GM12878 (cell line): ENCODE measurements around the gene KIF21B. TPM values are rescaled to one million over a fixed set of nuclear protein-coding genes. Genes with fewer than 3 reads are reported as not detected.

Experiments
- ATAC-seq: fragments of 200-7000 bp; cut with Tn5 transposase; 3 replicates; pipeline ENCODE4 v1.9.1; 2020; ENCODE audit warnings: mild to moderate bottlenecking, moderate library complexity
- BruUV-seq: library from RNA; stranded (reverse); fragments of 400-500 nt; replicated peaks from 2 replicates; lab custom pipeline; 2021; lab: Mats Ljungman, UMichigan
- CTCF ChIA-PET: fragments of 300-600 bp; sonication (Branson Sonifier 250); formaldehyde crosslinking; extraction: SDS; loops from one replicate; lab custom pipeline; 2021; ENCODE audit warnings: inconsistent platforms; lab: Yijun Ruan, JAX
- POLR2A ChIA-PET: fragments of 350-600 bp; formaldehyde crosslinking; extraction: SDS; loops from one replicate; lab custom pipeline; 2021; ENCODE audit warnings: inconsistent platforms; lab: Charles Lee
- RAD21 ChIA-PET: fragments of 300-600 bp; sonication (Branson Sonifier 250); formaldehyde crosslinking; loops from one replicate; lab custom pipeline; 2023; ENCODE audit warnings: antibody characterized with exemption; ENCODE audit not compliant: unreplicated experiment; lab: Charles Lee
- SMC1A ChIA-PET: fragments of 300-600 bp; sonication (Branson Sonifier 250); formaldehyde crosslinking; loops from one replicate; lab custom pipeline; 2023; ENCODE audit not compliant: unreplicated experiment, uncharacterized antibody; lab: Charles Lee
- DNase-seq: peaks from one replicate; pipeline ENCODE4 v3.0.0-alpha.2; 2011; ENCODE audit warnings: low read depth, low spot score
- FAIRE-seq: peaks from 3 replicates; lab custom pipeline; 2011; peaks lifted over from hg19 to GRCh38; lab: Jason Lieb, UNC
- H2AFZ ChIP-seq: 2 replicates; pipeline ENCODE4 v1.6.0; 2011; ENCODE audit warnings: low read depth, low read length, control low read depth; ENCODE audit not compliant: control insufficient read depth
- H3K27ac ChIP-seq: 2 replicates; pipeline ENCODE4 v1.5.1; 2011; ENCODE audit warnings: control low read depth; ENCODE audit not compliant: control insufficient read depth, insufficient read depth
- H3K27me3 ChIP-seq, 2 experiments: replicated peaks in 1 of 2; 2 replicates each; pipeline versions ENCODE4 v1.6.0 to v1.6.1; 2011; ENCODE audit warnings: low read length in 1 of 2; ENCODE audit not compliant: control insufficient read depth in 2 of 2, insufficient read depth in 2 of 2
- H3K36me3 ChIP-seq, 2 experiments: 2 replicates each; pipeline ENCODE4 v1.5.1; 2011; ENCODE audit warnings: low read length in 1 of 2; ENCODE audit not compliant: control insufficient read depth in 2 of 2, insufficient read depth in 2 of 2
- H3K4me1 ChIP-seq: 2 replicates; pipeline ENCODE4 v1.6.1; 2011; ENCODE audit warnings: mild to moderate bottlenecking, low read length, moderate library complexity, mixed read lengths; ENCODE audit not compliant: control insufficient read depth, insufficient read depth
- H3K4me2 ChIP-seq: 2 replicates; pipeline ENCODE4 v1.6.0; 2011; ENCODE audit warnings: control low read depth; ENCODE audit not compliant: control insufficient read depth, insufficient read depth
- H3K4me3 ChIP-seq: fragments of 200-600 bp; sonication (generic); 2 replicates; pipeline ENCODE4 v1.5.1; 2016
- H3K79me2 ChIP-seq: 2 replicates; pipeline ENCODE4 v1.6.0; 2011; ENCODE audit warnings: low read length; ENCODE audit not compliant: control insufficient read depth, insufficient read depth
- H3K9ac ChIP-seq: 2 replicates; pipeline ENCODE4 v1.8.0; 2011; ENCODE audit warnings: low read length, control low read depth, mixed read lengths; ENCODE audit not compliant: control insufficient read depth, insufficient read depth
- H3K9me3 ChIP-seq: replicated peaks from 3 replicates; pipeline ENCODE4 v1.5.1; 2011; ENCODE audit warnings: mild to moderate bottlenecking, low read length; ENCODE audit not compliant: control insufficient read depth, insufficient read depth
- H4K20me1 ChIP-seq: 2 replicates; pipeline ENCODE4 v1.6.0; 2011; ENCODE audit not compliant: control insufficient read depth, insufficient read depth
- ATF7 ChIP-seq: fragments of 450-650 bp; IDR thresholded peaks from 2 replicates; pipeline ENCODE4 v1.6.1; 2016; ENCODE audit warnings: low read depth, mild to moderate bottlenecking
- BACH1 ChIP-seq: fragments of 450-650 bp; IDR thresholded peaks from 2 replicates; pipeline ENCODE4 v1.6.1; 2017; ENCODE audit warnings: mild to moderate bottlenecking, borderline replicate concordance
- BCL11A ChIP-seq: IDR thresholded peaks from 2 replicates; pipeline ENCODE4 v1.6.1; 2011; ENCODE audit warnings: low read depth, low read length
- BCLAF1 ChIP-seq: fragments of 450-650 bp; IDR thresholded peaks from 2 replicates; pipeline ENCODE4 v1.6.1; 2017; ENCODE audit warnings: antibody characterized with exemption, mild to moderate bottlenecking, moderate library complexity
- CREB1 ChIP-seq: IDR thresholded peaks from 2 replicates; pipeline ENCODE4 v1.6.1; 2012; ENCODE audit warnings: low read depth, mild to moderate bottlenecking, inconsistent platforms
- HCFC1 ChIP-seq: fragments of 150-350 bp; IDR thresholded peaks from 2 replicates; pipeline ENCODE4 v1.6.1; 2014; ENCODE audit warnings: low read length
- HDAC2 ChIP-seq: fragments of 200-600 bp; sonication (generic); IDR thresholded peaks from 2 replicates; pipeline ENCODE4 v1.6.1; 2017
- KDM1A ChIP-seq: fragments of 200-600 bp; sonication (generic); IDR thresholded peaks from 2 replicates; pipeline ENCODE4 v1.6.1; 2016; ENCODE audit warnings: borderline replicate concordance
- MEF2A ChIP-seq: IDR thresholded peaks from 2 replicates; pipeline ENCODE4 v1.6.1; 2011; ENCODE audit warnings: low read depth, mild to moderate bottlenecking, low read length, moderate library complexity; ENCODE audit not compliant: insufficient read depth
- PBX3 ChIP-seq: IDR thresholded peaks from 2 replicates; pipeline ENCODE4 v1.6.1; 2011; ENCODE audit warnings: mild to moderate bottlenecking, low read depth, low read length, moderate library complexity; ENCODE audit not compliant: insufficient replicate concordance
- POLR2A ChIP-seq: IDR thresholded peaks from 2 replicates; pipeline ENCODE4 v1.6.1; 2011; ENCODE audit warnings: low read depth, mild to moderate bottlenecking, low read length
- RAD21 ChIP-seq: IDR thresholded peaks from 2 replicates; pipeline ENCODE4 v1.6.1; 2011; ENCODE audit warnings: mild to moderate bottlenecking, low read depth, low read length, moderate library complexity; ENCODE audit not compliant: insufficient read depth
- SKIL ChIP-seq: fragments of 450-650 bp; IDR thresholded peaks from 2 replicates; pipeline ENCODE4 v1.6.1; 2017; ENCODE audit warnings: mild to moderate bottlenecking, low read depth, inconsistent platforms; ENCODE audit not compliant: poor library complexity, severe bottlenecking
- STAT1 ChIP-seq: fragments of 450-650 bp; conservative IDR thresholded peaks from 2 replicates; pipeline ENCODE4 v1.6.1; 2014; ENCODE audit warnings: antibody characterized with exemption, mild to moderate bottlenecking
- TARDBP ChIP-seq: IDR thresholded peaks from 2 replicates; pipeline ENCODE4 v1.6.1; 2016; ENCODE audit warnings: borderline replicate concordance
- TCF12 ChIP-seq: IDR thresholded peaks from 2 replicates; pipeline ENCODE4 v1.6.1; 2011; ENCODE audit warnings: low read depth, mild to moderate bottlenecking, low read length
- WRNIP1 ChIP-seq: IDR thresholded peaks from 2 replicates; pipeline ENCODE4 v1.6.1; 2011; ENCODE audit warnings: low read depth, low read length, improper control_type of control experiment, borderline replicate concordance
- ZBTB4 ChIP-seq: fragments of 450-650 bp; formaldehyde crosslinking; IDR thresholded peaks from 2 replicates; pipeline ENCODE4 v1.4.0; 2022; ENCODE audit warnings: mild to moderate bottlenecking, moderate library complexity
- WGBS: methylation state at CpG from one replicate; pipeline ENCODE4 v1.1.6; 2016; ENCODE audit warnings: low lambda C conversion rate; ENCODE audit not compliant: insufficient replicate concordance, insufficient coverage; ENCODE audit errors: missing lambda C conversion rate; 5-methylcytosine and 5-hydroxymethylcytosine counted together
- in situ Hi-C: fragments of 300-500 bp; cut with MboI; formaldehyde crosslinking; loops from 9 replicates; pipeline ENCODE4 v1.14.3; 2018; ENCODE audit warnings: mixed read lengths
- intact Hi-C: fragments of 100-400 bp; cut with micrococcal nuclease; formaldehyde crosslinking; loops from one replicate; pipeline ENCODE4 v1.14.2; 2022; ENCODE audit not compliant: unreplicated experiment
- polyA plus RNA-seq, 11 experiments: library from polyadenylated mRNA; depleted of rRNA in 4 of 11; unstranded in 6 of 11; stranded (reverse) in 5 of 11; fragments of >200 nt; fragmentation: Nextera tagmentation in 4 of 11; fragmentation: Illumina TruSeq in 1 of 11; extraction: Ambion mirVana in 4 of 11; extraction: Trizol in 1 of 11; gene quantifications; 1 replicate in 1 of 11; 2 replicates in 10 of 11; pipeline versions ENCODE4 v1.2.1 to v1.2.3, GENCODE V29; 2011 to 2016; ENCODE audit warnings: inconsistent platforms in 2 of 11, missing spikeins in 2 of 11, low read depth in 1 of 11
- total RNA-seq, 4 experiments: library from RNA; depleted of rRNA in 3 of 4; stranded (reverse); fragments of >200 nt in 3 of 4; fragmentation: Illumina TruSeq in 1 of 4; extraction: Trizol in 1 of 4; gene quantifications; 2 replicates each; pipeline versions ENCODE4 v1.2.1 to v1.2.3, GENCODE V29; 2013 to 2021

Gene KIF21B
- total and polyA plus RNA-seq, 10 of the 15 experiments (the other 5 are each of a cell fraction or from before 2014, with no cell fraction given): 2.3 to 47.7 (median 12.6) TPM

GRCh38 chr1:201068976-201069375 lies 45.5 kb upstream of the KIF21B start:
- POLR2A ChIA-PET: no interaction called here
- RAD21 ChIA-PET: no interaction called here
- no peak overlapping the region for H3K4me2 ChIP-seq
- H3K9ac ChIP-seq: no peak overlapping the region
- no peak overlapping the region for H3K27ac ChIP-seq
- DNase-seq (no peak), FAIRE-seq (no peak), ATAC-seq (peak; percentile 25; the same call in 2 of the 3 replicates)
- no peaks in the 10 kb centered on the region for H3K79me2 ChIP-seq
- CTCF ChIA-PET: interaction anchor here (1.2 to 1.6 kb wide), 2 partner anchors 46 to 97 kb away, joined by 3 to 5 read pairs; no protein-coding TSS in a partner anchor
- 21% methylated on average over 4 of the region's 4 CpGs for WGBS
- H3K9me3 ChIP-seq: no peaks in the 10 kb centered on the region
- H3K27me3 ChIP-seq: peaks cover 2 to 10% of the 10 kb centered on the region in 2 experiments
- no peak overlapping the region for H3K4me3 ChIP-seq
- SMC1A ChIA-PET: no interaction called here
- intact Hi-C loops (no loop called here), in situ Hi-C loops (no loop called here)
- no peak overlapping the region for H2AFZ ChIP-seq
- no peaks in the 10 kb centered on the region for H3K4me1 ChIP-seq
- BruUV-seq: no TSS peak
- H3K36me3 ChIP-seq: no peaks in the 10 kb centered on the region
- no peaks in the 10 kb centered on the region for H4K20me1 ChIP-seq
- no peak for TF ChIP-seq RAD21
- TF ChIP-seq HCFC1: no peak
- TF ChIP-seq POLR2A: no peak
- no peak for TF ChIP-seq TCF12
- TF ChIP-seq WRNIP1: no peak
- TF ChIP-seq STAT1: no peak
- TF ChIP-seq MEF2A: no peak
- TF ChIP-seq ATF7: no peak
- TF ChIP-seq BACH1: no peak
- TF ChIP-seq HDAC2: no peak
- no peak for TF ChIP-seq CREB1
- TF ChIP-seq TARDBP: no peak
- TF ChIP-seq BCLAF1: no peak
- TF ChIP-seq SKIL: no peak
- TF ChIP-seq ZBTB4 (CRISPR knock-in tag): no peak
- TF ChIP-seq PBX3: no peak
- no peak for TF ChIP-seq KDM1A
- no peak for TF ChIP-seq BCL11A
